ENCODE data around the gene TNS3.

GRCh38 chr7:47310020-47310419, 271.9 kb downstream of the TNS3 start:
- no peak for TF ChIP-seq ZFX (CRISPR knock-in tag; IDR thresholded peaks at IDR 0.05; ENCODE audit: low read depth)
- no peak for TF ChIP-seq CTCF (CRISPR knock-in tag; IDR thresholded peaks at IDR 0.05)
- TF ChIP-seq ZNF570 (CRISPR knock-in tag; IDR thresholded peaks at IDR 0.05; ENCODE audit: borderline replicate concordance) = no peak
- no peak for TF ChIP-seq MLX (CRISPR knock-in tag; IDR thresholded peaks at IDR 0.05)

All from HepG2 (cell line).